HCT116 (cell line): ENCODE results near the gene PRC1. TPM values are rescaled to one million over a fixed set of nuclear protein-coding genes. Genes with fewer than 3 reads are reported as not detected.

Source experiments
- ATAC-seq: fragments of 200-7000 bp; cut with Tn5 transposase; 2 replicates; pipeline ENCODE4 v1.9.1; 2020; ENCODE audit warnings: mild to moderate bottlenecking, moderate library complexity
- BruUV-seq: library from RNA; stranded (reverse); fragments of 400-500 nt; replicated peaks from 2 replicates; lab custom pipeline; 2021; lab: Mats Ljungman, UMichigan
- CTCF ChIA-PET: fragments of 300-600 bp; sonication (Branson Sonifier 250); formaldehyde crosslinking; loops from one replicate; lab custom pipeline; 2021; ENCODE audit warnings: antibody characterized with exemption; lab: Charles Lee
- POLR2A ChIA-PET: fragments of 300-600, 350-600 bp; sonication (Branson Sonifier 250); formaldehyde crosslinking; loops from one replicate; lab custom pipeline; 2021; ENCODE audit warnings: antibody characterized with exemption; lab: Charles Lee
- RAD21 ChIA-PET, 2 experiments: fragments of 300-600 bp; sonication (Branson Sonifier 250); formaldehyde crosslinking; loops; one replicate each; lab custom pipeline; 2023; ENCODE audit warnings: low total read pairs in 2 of 2; ENCODE audit not compliant: uncharacterized antibody in 2 of 2, unreplicated experiment in 2 of 2, low non-redundant PET in 1 of 2; lab: Charles Lee
- DNase-seq: peaks from one replicate; pipeline ENCODE4 v3.0.0-alpha.2; 2010; ENCODE audit warnings: low read depth, low spot score
- H2AFZ ChIP-seq: fragments of 200-600 bp; shearing (Covaris generic), sonication (generic); 2 replicates; pipeline ENCODE4 v1.6.1; 2017; ENCODE audit warnings: low read depth, mixed run types, mixed read lengths, antibody characterized with exemption, low read length; ENCODE audit not compliant: poor library complexity, severe bottlenecking
- H3K27ac ChIP-seq: 2 replicates; pipeline ENCODE4 v1.5.1; 2012; ENCODE audit warnings: low read depth, low read length
- H3K27me3 ChIP-seq: fragments of 200-600 bp; sonication (generic); 2 replicates; pipeline ENCODE4 v1.6.1; 2016; ENCODE audit warnings: mixed run types, low read length, mixed read lengths; ENCODE audit not compliant: insufficient read depth
- H3K36me3 ChIP-seq, 2 experiments: fragments of 200-500 bp in 1 of 2; fragments of 200-600 bp in 1 of 2; sonication (Bioruptor generic) in 1 of 2; sonication (generic) in 1 of 2; 2 replicates each; pipeline versions ENCODE4 v1.5.1 to v1.6.1; 2014 to 2016; ENCODE audit warnings: low read length in 2 of 2, inconsistent platforms in 1 of 2, mixed read lengths in 1 of 2, mixed run types in 1 of 2; ENCODE audit not compliant: insufficient read depth in 2 of 2, control insufficient read depth in 1 of 2
- H3K4me1 ChIP-seq, 2 experiments: fragments of 200-600 bp in 1 of 2; sonication (generic) in 1 of 2; 2 replicates each; pipeline versions ENCODE4 v1.5.1 to v1.6.1; 2012 to 2017; ENCODE audit warnings: low read length in 2 of 2, inconsistent platforms in 1 of 2, mild to moderate bottlenecking in 1 of 2, mixed read lengths in 1 of 2, mixed run types in 1 of 2, moderate library complexity in 1 of 2; ENCODE audit not compliant: insufficient read depth in 2 of 2, control insufficient read depth in 1 of 2
- H3K4me2 ChIP-seq: fragments of 200-600 bp; sonication (generic); 2 replicates; pipeline ENCODE4 v1.6.1; 2017; ENCODE audit warnings: mixed run types, low read length, mixed read lengths
- H3K4me3 ChIP-seq, 2 experiments: fragments of 200-600 bp in 1 of 2; sonication (generic) in 1 of 2; replicated peaks in 1 of 2; 2 replicates each; pipeline ENCODE4 v1.5.1; 2011 to 2016; ENCODE audit warnings: low read length in 2 of 2, control low read depth in 1 of 2, low read depth in 1 of 2, mild to moderate bottlenecking in 1 of 2, mixed read lengths in 1 of 2, mixed run types in 1 of 2
- H3K79me2 ChIP-seq: fragments of 200-600 bp; sonication (generic); 2 replicates; pipeline ENCODE4 v1.6.1; 2017; ENCODE audit warnings: mild to moderate bottlenecking, mixed run types, low read length, moderate library complexity, mixed read lengths; ENCODE audit not compliant: insufficient read depth
- H3K9ac ChIP-seq: fragments of 200-600 bp; sonication (generic); 2 replicates; pipeline ENCODE4 v1.6.1; 2016; ENCODE audit warnings: low read length, mixed read lengths
- H3K9me2 ChIP-seq: fragments of 200-600 bp; sonication (generic), shearing (Covaris generic); 2 replicates; pipeline ENCODE4 v1.6.1; 2017; ENCODE audit warnings: mixed run types, mild to moderate bottlenecking, moderate library complexity; ENCODE audit not compliant: insufficient read depth
- H3K9me3 ChIP-seq, 2 experiments: fragments of 200-500 bp in 1 of 2; fragments of 200-600 bp in 1 of 2; sonication (Bioruptor generic) in 1 of 2; sonication (generic) in 1 of 2; 2 replicates each; pipeline ENCODE4 v1.6.1; 2014 to 2017; ENCODE audit warnings: low read length in 2 of 2, mixed read lengths in 2 of 2, inconsistent platforms in 1 of 2, low read depth in 1 of 2, mild to moderate bottlenecking in 1 of 2, mixed run types in 1 of 2, moderate library complexity in 1 of 2; ENCODE audit not compliant: control insufficient read depth in 1 of 2, insufficient read depth in 1 of 2
- H4K20me1 ChIP-seq: fragments of 200-600 bp; sonication (generic), shearing (Covaris generic); 2 replicates; pipeline ENCODE4 v1.6.1; 2017; ENCODE audit warnings: mixed run types, mild to moderate bottlenecking, moderate library complexity; ENCODE audit not compliant: insufficient read depth
- CEBPB ChIP-seq: IDR thresholded peaks from 2 replicates; pipeline ENCODE4 v1.6.1; 2012; ENCODE audit warnings: low read depth
- ELF1 ChIP-seq: IDR thresholded peaks from 2 replicates; pipeline ENCODE4 v1.6.1; 2012; ENCODE audit warnings: low read depth, borderline replicate concordance
- EZH2 ChIP-seq: fragments of 200-600 bp; sonication (generic); IDR thresholded peaks from 2 replicates; pipeline ENCODE4 v1.6.1; 2017; ENCODE audit warnings: antibody characterized with exemption, mixed run types
- EZH2phosphoT487 ChIP-seq: fragments of 200-600 bp; IDR thresholded peaks from 2 replicates; pipeline ENCODE4 v1.6.1; 2018; ENCODE audit warnings: antibody characterized with exemption, borderline replicate concordance
- SIN3A ChIP-seq: IDR thresholded peaks from 2 replicates; pipeline ENCODE4 v1.6.1; 2012; ENCODE audit warnings: low read depth
- SP1 ChIP-seq: IDR thresholded peaks from 2 replicates; pipeline ENCODE4 v1.6.1; 2012; ENCODE audit warnings: low read depth
- ZBTB33 ChIP-seq: IDR thresholded peaks from 2 replicates; pipeline ENCODE4 v1.6.1; 2011; ENCODE audit warnings: mild to moderate bottlenecking, low read length, moderate library complexity; ENCODE audit not compliant: insufficient replicate concordance; ENCODE audit errors: extremely low read depth
- ZNF274 ChIP-seq: fragments of 200-500 bp; sonication (Bioruptor generic); IDR thresholded peaks from 2 replicates; pipeline ENCODE4 v1.6.1; 2014; ENCODE audit warnings: mild to moderate bottlenecking, low read depth, low read length, inconsistent platforms
- intact Hi-C: fragments of 100-400 bp; cut with micrococcal nuclease; formaldehyde crosslinking; loops from 2 replicates; pipeline ENCODE4 v1.10.0; 2022
- total RNA-seq: library from RNA; stranded (reverse); gene quantifications from one replicate; pipeline ENCODE4 v1.2.1, GENCODE V29; 2021; ENCODE audit not compliant: unreplicated experiment

The PRC1 gene
- total RNA-seq, 1 experiment from 2014 or later = 186 TPM

GRCh38 chr15:90946941-90947576 is 47.3 kb downstream of the PRC1 start:
- POLR2A ChIA-PET = no interaction called here
- Histone ChIP-seq H2AFZ (no peak overlapping the region), H3K4me3 (no peak overlapping the region), H3K4me1 (peaks cover 0 to 8% of the 10 kb centered on the region in 2 experiments; a peak in 2 of 4 replicates), H3K79me2 (no peaks in the 10 kb centered on the region), H3K4me2 (no peak overlapping the region), H3K9me2 (no peaks in the 10 kb centered on the region), H3K36me3 (peaks cover 35 to 39% of the 10 kb centered on the region in 2 experiments; a peak in 3 of 4 replicates), H3K27me3 (no peaks in the 10 kb centered on the region), H3K9me3 (no peaks in the 10 kb centered on the region), H3K27ac (no peak overlapping the region)
- ATAC-seq = peak; percentile 25; the same call in 1 of the 2 replicates
- intact Hi-C loops = no loop called here
- no TSS peak for BruUV-seq
- no peak for TF ChIP-seq EZH2
- TF ChIP-seq SIN3A = no peak
- TF ChIP-seq CEBPB = no peak
- no peak for TF ChIP-seq EZH2phosphoT487
- TF ChIP-seq ZNF274 = no peak
- TF ChIP-seq ZBTB33 = no peak
- no peak for TF ChIP-seq ELF1
- TF ChIP-seq SP1 = no peak
- TF ChIP-seq, all 23 proteins: peak for 0
- no peaks in the 10 kb centered on the region for H4K20me1 ChIP-seq
- ChIA-PET CTCF (no interaction called here), RAD21 (no interaction called here)
- H3K9ac ChIP-seq = no peak overlapping the region
- no peak for DNase-seq
